ENCODE results near the gene OR2D3.
"Not testable (repeated sequence)": the region's sequence is repeated elsewhere in the genome, so short reads cannot be mapped to it uniquely, and the experiment has no call there.

OR2D3 gene

GRCh38 chr11:6954248-6954647 lies 33.4 kb downstream of the OR2D3 start:
- ATAC-seq (replicated peaks); DNase-seq; H3K27me3 Mint-ChIP-seq; H3K4me3 Mint-ChIP-seq; H3K27ac Mint-ChIP-seq; H3K4me1 Mint-ChIP-seq (ENCODE audit: low read depth in 2 of 2); H3K9me3 Mint-ChIP-seq; H3K36me3 Mint-ChIP-seq (ENCODE audit: insufficient read depth): not testable (repeated sequence)

- no peak overlapping the region for H3K27ac Mint-ChIP-seq
- no peak overlapping the region for H3K4me3 Mint-ChIP-seq
Measured at GRCh38 chr11:6962141-6962540, 41.3 kb downstream of the OR2D3 start.

GRCh38 chr11:6962673-6963072 lies 41.9 kb downstream of the OR2D3 start:
- Mint-ChIP-seq H3K9me3 (peaks cover 0 to 2% of the 10 kb centered on the region in 2 donors), H3K4me1 (ENCODE audit: low read depth in 2 of 2) (no peaks in the 10 kb centered on the region), H3K36me3 (ENCODE audit: insufficient read depth) (no peaks in the 10 kb centered on the region), H3K27ac (no peak overlapping the region), H3K27me3 (no peaks in the 10 kb centered on the region), H3K4me3 (no peak overlapping the region)
- ATAC-seq (replicated peaks) (no peak), DNase-seq (no peak)

More at GRCh38 chr11:6962141-6962540, 41.3 kb downstream of the OR2D3 start:
- H3K27me3 Mint-ChIP-seq: no peaks in the 10 kb centered on the region
- H3K9me3 Mint-ChIP-seq: peaks cover 0 to 2% of the 10 kb centered on the region in 2 donors
- DNase-seq: no peak
- no peak for ATAC-seq (replicated peaks)
- H3K4me1 Mint-ChIP-seq (ENCODE audit: low read depth in 2 of 2): no peaks in the 10 kb centered on the region
- H3K36me3 Mint-ChIP-seq (ENCODE audit: insufficient read depth): no peaks in the 10 kb centered on the region

- ATAC-seq (replicated peaks) (no peak), DNase-seq (no peak)
- Mint-ChIP-seq H3K36me3 (ENCODE audit: insufficient read depth) (no peaks in the 10 kb centered on the region), H3K9me3 (peaks cover 0 to 2% of the 10 kb centered on the region in 2 donors), H3K4me3 (no peak overlapping the region), H3K27ac (no peak overlapping the region), H3K4me1 (ENCODE audit: low read depth in 2 of 2) (no peaks in the 10 kb centered on the region), H3K27me3 (no peaks in the 10 kb centered on the region)
Measured at GRCh38 chr11:6968816-6969215, 48.0 kb downstream of the OR2D3 start.

DNA sequence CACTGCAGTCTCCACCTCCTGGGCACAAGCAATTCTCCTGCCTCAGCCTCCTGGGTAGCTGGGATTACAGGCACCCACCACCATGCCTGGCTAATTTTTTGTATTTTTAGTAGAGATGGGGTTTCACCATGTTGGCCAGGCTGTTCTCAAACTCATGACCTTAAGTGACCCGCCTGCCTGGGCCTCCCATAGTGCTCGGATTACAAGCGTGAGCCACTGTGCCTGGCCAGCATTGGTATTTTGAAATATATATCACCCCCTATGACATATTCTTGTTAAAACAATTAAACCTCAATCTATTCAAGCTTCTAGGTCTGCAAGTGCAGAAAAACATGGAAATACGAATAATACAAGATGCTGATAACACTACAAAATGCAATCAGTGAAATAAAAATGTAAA lies 49.1 kb downstream of the OR2D3 start:
- not testable (repeated sequence) for H3K27ac Mint-ChIP-seq; H3K27me3 Mint-ChIP-seq; H3K4me1 Mint-ChIP-seq (ENCODE audit: low read depth in 2 of 2); ATAC-seq (replicated peaks); DNase-seq; H3K4me3 Mint-ChIP-seq; H3K9me3 Mint-ChIP-seq; H3K36me3 Mint-ChIP-seq (ENCODE audit: insufficient read depth)
